Endothelial cell of umbilical vein (primary cell): ENCODE results near the gene PDHX. TPM values are rescaled to one million over a fixed set of nuclear protein-coding genes. Genes with fewer than 3 reads are reported as not detected.

Experiments used
- BruUV-seq: library from RNA; stranded (reverse); fragments of 400-500 nt; replicated peaks from 2 replicates; lab custom pipeline; 2021; lab: Mats Ljungman, UMichigan
- CTCF ChIA-PET: fragments of 300-600, 350-600 bp; sonication (Branson Sonifier 250); formaldehyde crosslinking; loops from one replicate; lab custom pipeline; 2021; ENCODE audit warnings: antibody characterized with exemption, inconsistent platforms; lab: Charles Lee
- POLR2A ChIA-PET: fragments of 300-600, 350-600 bp; sonication (Branson Sonifier 250); formaldehyde crosslinking; loops from one replicate; lab custom pipeline; 2021; ENCODE audit warnings: antibody characterized with exemption, inconsistent platforms; lab: Charles Lee
- DNase-seq: peaks from one replicate; pipeline ENCODE4 v3.0.0-alpha.2; 2011; ENCODE audit warnings: low read depth, low spot score
- FAIRE-seq: peaks from 2 replicates; lab custom pipeline; 2011; peaks lifted over from hg19 to GRCh38; lab: Jason Lieb, UNC
- H2AFZ ChIP-seq: 2 replicates; pipeline ENCODE4 v1.6.0; 2012; ENCODE audit warnings: low read depth, low read length, control low read depth, inconsistent platforms
- H3K27ac ChIP-seq: 2 replicates; pipeline ENCODE4 v1.5.1; 2011; ENCODE audit warnings: low read depth, mild to moderate bottlenecking, control low read depth, low read length, moderate library complexity; ENCODE audit not compliant: insufficient read depth
- H3K27me3 ChIP-seq, 2 experiments: 2 replicates each; pipeline versions ENCODE4 v1.6.0 to v1.6.1; 2011; ENCODE audit warnings: low read length in 2 of 2, mixed read lengths in 1 of 2; ENCODE audit not compliant: control insufficient read depth in 2 of 2, insufficient read depth in 2 of 2
- H3K36me3 ChIP-seq, 2 experiments: 2 replicates in 1 of 2; 3 replicates in 1 of 2; pipeline ENCODE4 v1.5.1; 2011; ENCODE audit warnings: low read length in 2 of 2, mild to moderate bottlenecking in 1 of 2, moderate library complexity in 1 of 2; ENCODE audit not compliant: control insufficient read depth in 2 of 2, insufficient read depth in 2 of 2; ENCODE audit errors: extremely low read depth in 1 of 2
- H3K4me1 ChIP-seq: 3 replicates; pipeline ENCODE4 v1.5.1; 2011; ENCODE audit warnings: mild to moderate bottlenecking, low read length; ENCODE audit not compliant: control insufficient read depth, insufficient read depth; ENCODE audit errors: extremely low read depth
- H3K4me2 ChIP-seq: 2 replicates; pipeline ENCODE4 v1.6.1; 2011; ENCODE audit warnings: low read length, control low read depth, mixed read lengths; ENCODE audit not compliant: insufficient read depth
- H3K4me3 ChIP-seq, 3 experiments: fragments of 200-600 bp in 1 of 3; sonication (generic), shearing (Covaris generic) in 1 of 3; replicated peaks in 1 of 3; 2 replicates each; pipeline ENCODE4 v1.5.1; 2011 to 2016; ENCODE audit warnings: control low read depth in 3 of 3, low read length in 3 of 3, mild to moderate bottlenecking in 2 of 3, inconsistent platforms in 1 of 3, low read depth in 1 of 3, moderate library complexity in 1 of 3; ENCODE audit not compliant: insufficient read depth in 1 of 3
- H3K79me2 ChIP-seq: 2 replicates; pipeline ENCODE4 v1.6.0; 2012; ENCODE audit warnings: low read length, inconsistent platforms; ENCODE audit not compliant: control insufficient read depth, insufficient read depth
- H3K9ac ChIP-seq: replicated peaks from 2 replicates; pipeline ENCODE3; 2011; ENCODE audit warnings: low read length, control low read depth; ENCODE audit not compliant: insufficient read depth; ENCODE audit errors: extremely low read depth
- H3K9me1 ChIP-seq: replicated peaks from 3 replicates; pipeline ENCODE4 v1.6.0; 2011; ENCODE audit warnings: mild to moderate bottlenecking, low read length; ENCODE audit not compliant: control insufficient read depth, insufficient read depth; ENCODE audit errors: extremely low read depth
- H3K9me3 ChIP-seq: replicated peaks from 2 replicates; pipeline ENCODE4 v1.5.1; 2012; ENCODE audit warnings: low read length, inconsistent platforms; ENCODE audit not compliant: control insufficient read depth, insufficient read depth
- H4K20me1 ChIP-seq: replicated peaks from 2 replicates; pipeline ENCODE3; 2011; ENCODE audit warnings: mild to moderate bottlenecking, low read length; ENCODE audit not compliant: control insufficient read depth, insufficient read depth; ENCODE audit errors: extremely low read depth
- CTCF ChIP-seq, 2 donors: IDR thresholded peaks; 1 replicate in 1 of 2; 2 replicates in 1 of 2; pipeline ENCODE4 v1.5.1; 2011; ENCODE audit warnings: low read length in 2 of 2, mild to moderate bottlenecking in 2 of 2, moderate library complexity in 2 of 2, control low read depth in 1 of 2, inconsistent platforms in 1 of 2, low read depth in 1 of 2; ENCODE audit not compliant: insufficient read depth in 1 of 2; ENCODE audit errors: extremely low read depth in 1 of 2
- EZH2 ChIP-seq: IDR thresholded peaks from 2 replicates; pipeline ENCODE4 v1.6.1; 2012; ENCODE audit warnings: borderline replicate concordance, low read depth, mild to moderate bottlenecking, moderate library complexity, low read length, inconsistent platforms; ENCODE audit not compliant: severe bottlenecking
- FOS ChIP-seq: IDR thresholded peaks from 2 replicates; pipeline ENCODE4 v1.6.1; 2011; ENCODE audit warnings: mild to moderate bottlenecking, low read length, moderate library complexity, borderline replicate concordance; ENCODE audit not compliant: insufficient read depth
- GATA2 ChIP-seq: IDR thresholded peaks from 2 replicates; pipeline ENCODE4 v1.7.0; 2011; ENCODE audit warnings: low read depth, mild to moderate bottlenecking, moderate library complexity, mixed read lengths, low read length; ENCODE audit not compliant: insufficient read length, insufficient read depth
- JUN ChIP-seq: IDR thresholded peaks from 2 replicates; pipeline ENCODE4 v1.6.1; 2011; ENCODE audit warnings: borderline replicate concordance, low read depth; ENCODE audit not compliant: insufficient read length, insufficient read depth
- MAX ChIP-seq: IDR thresholded peaks from 2 replicates; pipeline ENCODE4 v1.6.1; 2011; ENCODE audit not compliant: insufficient read depth, insufficient read length
- MYC ChIP-seq: IDR thresholded peaks from one replicate; pipeline ENCODE4 v1.6.1; 2011; ENCODE audit warnings: mild to moderate bottlenecking, low read depth, low read length
- POLR2A ChIP-seq: IDR thresholded peaks from 2 replicates; pipeline ENCODE4 v1.6.1; 2012; ENCODE audit warnings: low read depth, mild to moderate bottlenecking, control low read depth, low read length
- POLR2AphosphoS5 ChIP-seq: IDR thresholded peaks from 2 replicates; pipeline ENCODE4 v1.6.1; 2012; ENCODE audit warnings: low read depth, mild to moderate bottlenecking, control low read depth, low read length, moderate library complexity; ENCODE audit not compliant: insufficient read depth
- dilution Hi-C: fragments of 300-500 bp; cut with MboI; formaldehyde crosslinking; loops from one replicate; pipeline ENCODE4 v1.15.0; 2019; ENCODE audit warnings: low sequenced_read_pairs; ENCODE audit not compliant: extremely low pct_ligation_motif_present
- intact Hi-C: fragments of 100-400 bp; cut with micrococcal nuclease; formaldehyde crosslinking; loops from one replicate; pipeline ENCODE4 v1.10.0; 2022
- polyA plus RNA-seq, 4 experiments: library from polyadenylated mRNA; depleted of rRNA in 3 of 4; stranded (reverse) in 3 of 4; unstranded in 1 of 4; fragments of >200 nt; gene quantifications; 2 replicates each; pipeline versions ENCODE4 v1.2.1 to v1.2.3, GENCODE V29; 2011 to 2012; ENCODE audit warnings: missing spikeins in 1 of 4
- total RNA-seq: library from RNA; stranded (reverse); gene quantifications from 2 replicates; pipeline ENCODE4 v1.2.3, GENCODE V29; 2021

Gene PDHX
- total and polyA plus RNA-seq, 2 donors (not counting 3 experiments of a cell fraction or from before 2014, with no cell fraction given) = 10.5 to 30.5 TPM

GRCh38 chr11:35011944-35012343 is 95.5 kb downstream of the PDHX start:
- POLR2A ChIA-PET = interaction anchor here (0.6 kb wide), 1 partner anchor 58 kb away, joined by 3 read pairs; no protein-coding TSS in a partner anchor
- intact Hi-C loops (no loop called here), dilution Hi-C loops (no loop called here)
- H3K36me3 ChIP-seq = no peaks in the 10 kb centered on the region
- H3K79me2 ChIP-seq = no peaks in the 10 kb centered on the region
- no peaks in the 10 kb centered on the region for H3K4me1 ChIP-seq
- no TSS peak for BruUV-seq
- no peak overlapping the region for H2AFZ ChIP-seq
- no peak overlapping the region for H3K4me2 ChIP-seq
- H3K27me3 ChIP-seq = no peaks in the 10 kb centered on the region
- H3K9me3 ChIP-seq = no peaks in the 10 kb centered on the region
- CTCF ChIA-PET = interaction anchor here (1.0 kb wide), 1 partner anchor 17 kb away, joined by 3 read pairs; no protein-coding TSS in a partner anchor
- H3K9me1 ChIP-seq = no peaks in the 10 kb centered on the region
- H3K27ac ChIP-seq = no peak overlapping the region
- H3K4me3 ChIP-seq = no peak overlapping the region
- H3K9ac ChIP-seq = no peak overlapping the region
- FAIRE-seq (no peak), DNase-seq (no peak)
- H4K20me1 ChIP-seq = no peaks in the 10 kb centered on the region
- no peak for TF ChIP-seq POLR2A
- TF ChIP-seq FOS = no peak
- no peak for TF ChIP-seq MYC
- no peak for TF ChIP-seq MAX
- no peak for TF ChIP-seq EZH2
- TF ChIP-seq JUN = no peak

- TF ChIP-seq CTCF (IDR thresholded peaks at IDR 0.05; ENCODE audit: extremely low read depth in 1 of 2, insufficient read depth in 1 of 2, low read depth in 1 of 2, low read length in 2 of 2) = no peak
- no peak for TF ChIP-seq MAX
- TF ChIP-seq JUN = no peak
- no peak for TF ChIP-seq POLR2A
- TF ChIP-seq EZH2 = no peak
- no peak for TF ChIP-seq POLR2AphosphoS5
- no peak for TF ChIP-seq GATA2
- no peak for TF ChIP-seq FOS
- TF ChIP-seq MYC = no peak
- intact Hi-C loops = no loop called here
- Histone ChIP-seq H4K20me1 (no peaks in the 10 kb centered on the region), H3K9me3 (no peaks in the 10 kb centered on the region), H3K79me2 (no peaks in the 10 kb centered on the region), H2AFZ (no peak overlapping the region), H3K27ac (no peak overlapping the region), H3K9ac (no peak overlapping the region), H3K27me3 (no peaks in the 10 kb centered on the region), H3K4me2 (no peak overlapping the region), H3K4me3 (no peak overlapping the region), H3K9me1 (no peaks in the 10 kb centered on the region), H3K36me3 (no peaks in the 10 kb centered on the region), H3K4me1 (no peaks in the 10 kb centered on the region)
- BruUV-seq = no TSS peak
- POLR2A ChIA-PET = interaction anchor here (0.7 kb wide), 1 partner anchor 23 kb away, joined by 13 read pairs; no protein-coding TSS in a partner anchor
- DNase-seq = no peak
- no peak for FAIRE-seq
- CTCF ChIA-PET = no interaction called here
- dilution Hi-C loops = no loop called here
Observed at GRCh38 chr11:35012467-35013191, 96.2 kb downstream of the PDHX start.
